HepG2 (cell line): ENCODE results near the gene MYOM1. TPM values are rescaled to one million over a fixed set of nuclear protein-coding genes. Genes with fewer than 3 reads are reported as not detected.

ENCODE experiments used
- ATAC-seq: fragments of 200-7000 bp; cut with Tn5 transposase; 3 replicates; pipeline ENCODE4 v1.9.1; 2020; ENCODE audit warnings: mild to moderate bottlenecking, moderate library complexity
- BruUV-seq: library from RNA; stranded (reverse); fragments of 400-500 nt; replicated peaks from 2 replicates; lab custom pipeline; 2021; lab: Mats Ljungman, UMichigan
- CTCF ChIA-PET: fragments of 300-600 bp; formaldehyde crosslinking; extraction: SDS; loops from one replicate; lab custom pipeline; 2021; ENCODE audit warnings: low total read pairs, inconsistent platforms, low intra/inter-chr PET ratio; lab: Yijun Ruan, JAX
- POLR2A ChIA-PET: fragments of 350-600 bp; sonication (Branson Sonifier 250); formaldehyde crosslinking; loops from one replicate; lab custom pipeline; 2020; ENCODE audit warnings: antibody characterized with exemption, inconsistent platforms; lab: Yijun Ruan, JAX
- DNase-seq: peaks from one replicate; pipeline ENCODE4 v3.0.0-alpha.2; 2015; ENCODE audit warnings: low spot score
- FAIRE-seq: peaks from 3 replicates; lab custom pipeline; 2011; peaks lifted over from hg19 to GRCh38; lab: Jason Lieb, UNC
- H2AFZ ChIP-seq: one replicate; pipeline ENCODE4 v1.6.1; 2011; ENCODE audit warnings: low read length, inconsistent platforms
- H3K27ac ChIP-seq: fragments of 300-600 bp; 3 replicates; pipeline ENCODE4 v1.8.0; 2011; ENCODE audit warnings: mixed run types, mild to moderate bottlenecking, mixed read lengths, low read length, inconsistent platforms; ENCODE audit not compliant: insufficient read depth; ENCODE audit errors: extremely low read length
- H3K27me3 ChIP-seq, 2 experiments: fragments of 200-600 bp in 1 of 2; 2 replicates in 1 of 2; 3 replicates in 1 of 2; pipeline versions ENCODE4 v1.6.0 to v1.8.0; 2011; ENCODE audit warnings: low read length in 2 of 2, mild to moderate bottlenecking in 2 of 2, moderate library complexity in 2 of 2, inconsistent platforms in 1 of 2; ENCODE audit not compliant: insufficient read depth in 2 of 2, control insufficient read depth in 1 of 2
- H3K36me3 ChIP-seq, 2 experiments: fragments of 200-600 bp in 1 of 2; replicated peaks in 1 of 2; 2 replicates in 1 of 2; 3 replicates in 1 of 2; pipeline versions ENCODE4 v1.5.1 to v1.8.0; 2011; ENCODE audit warnings: low read length in 2 of 2, inconsistent platforms in 1 of 2; ENCODE audit not compliant: insufficient read depth in 2 of 2, control insufficient read depth in 1 of 2
- H3K4me1 ChIP-seq: 2 replicates; pipeline ENCODE4 v1.5.1; 2012; ENCODE audit warnings: low read length, inconsistent platforms; ENCODE audit not compliant: insufficient read depth
- H3K4me2 ChIP-seq: 2 replicates; pipeline ENCODE4 v1.6.0; 2011; ENCODE audit warnings: low read depth, low read length, inconsistent platforms
- H3K4me3 ChIP-seq, 3 experiments: fragments of 200-600 bp in 1 of 3; sonication (generic), shearing (Covaris generic) in 1 of 3; replicated peaks in 1 of 3; 2 replicates each; pipeline ENCODE4 v1.5.1; 2011 to 2016; ENCODE audit warnings: low read length in 3 of 3, inconsistent platforms in 2 of 3, low read depth in 2 of 3, mild to moderate bottlenecking in 2 of 3, control low read depth in 1 of 3, mixed read lengths in 1 of 3; ENCODE audit not compliant: insufficient read depth in 1 of 3
- H3K79me2 ChIP-seq: one replicate; pipeline ENCODE4 v1.6.1; 2011; ENCODE audit warnings: low read length, inconsistent platforms; ENCODE audit not compliant: insufficient read depth
- H3K9ac ChIP-seq: 2 replicates; pipeline ENCODE4 v1.6.0; 2011; ENCODE audit warnings: mild to moderate bottlenecking, low read depth, low read length, inconsistent platforms; ENCODE audit not compliant: insufficient read depth
- H3K9me3 ChIP-seq: 2 replicates; pipeline ENCODE4 v1.5.1; 2012; ENCODE audit warnings: mild to moderate bottlenecking, low read length
- H4K20me1 ChIP-seq: 2 replicates; pipeline ENCODE4 v1.6.0; 2011; ENCODE audit warnings: inconsistent platforms, mild to moderate bottlenecking, low read length, moderate library complexity; ENCODE audit not compliant: insufficient read depth
- CTCF ChIP-seq: sonication (generic); formaldehyde crosslinking; IDR thresholded peaks from 2 replicates; pipeline ENCODE4 v1.5.0; 2020; ENCODE audit warnings: mild to moderate bottlenecking, missing genetic modification reagents, moderate library complexity
- STAG1 ChIP-seq: sonication (generic); formaldehyde crosslinking; IDR thresholded peaks from 2 replicates; pipeline ENCODE4 v1.4.0; 2020; ENCODE audit warnings: missing genetic modification reagents
- ZNF326 ChIP-seq: sonication (generic); formaldehyde crosslinking; IDR thresholded peaks from 2 replicates; pipeline ENCODE4 v1.4.0; 2020; ENCODE audit warnings: missing genetic modification reagents, borderline replicate concordance
- ZNF580 ChIP-seq: IDR thresholded peaks from 2 replicates; pipeline ENCODE4 v1.6.1; 2016; ENCODE audit warnings: low read depth, borderline replicate concordance
- ZUFSP ChIP-seq: sonication (generic); formaldehyde crosslinking; IDR thresholded peaks from 2 replicates; pipeline ENCODE4 v1.9.0; 2021; ENCODE audit warnings: missing genetic modification reagents, mild to moderate bottlenecking, borderline replicate concordance
- WGBS: methylation state at CpG from one replicate; pipeline ENCODE4 v1.1.6; 2017; ENCODE audit warnings: low lambda C conversion rate; 5-methylcytosine and 5-hydroxymethylcytosine counted together
- in situ Hi-C: cut with HindIII; loops from 2 replicates; pipeline ENCODE4 v1.10.0; 2017; ENCODE audit warnings: low pct_unique_long_range_greater_than_20kb; ENCODE audit not compliant: extremely low pct_ligation_motif_present
- intact Hi-C: fragments of 100-400 bp; cut with micrococcal nuclease; formaldehyde crosslinking; loops from one replicate; pipeline ENCODE4 v1.10.0; 2022; ENCODE audit not compliant: unreplicated experiment
- polyA plus RNA-seq, 8 experiments: library from polyadenylated mRNA; depleted of rRNA in 3 of 8; stranded (reverse) in 7 of 8; unstranded in 1 of 8; fragments of >200 nt; fragmentation: Illumina TruSeq in 4 of 8; extraction: Trizol in 4 of 8; gene quantifications; 2 replicates each; pipeline versions ENCODE4 v1.2.1 to v1.2.3, GENCODE V29; 2011 to 2016; ENCODE audit warnings: low read depth in 4 of 8, missing spikeins in 1 of 8, mixed read lengths in 1 of 8; ENCODE audit not compliant: insufficient read depth in 1 of 8
- total RNA-seq, 5 experiments: library from RNA; depleted of rRNA; stranded (reverse); fragments of >200 nt; fragmentation: Illumina TruSeq; extraction: Trizol; gene quantifications; 2 replicates each; pipeline ENCODE4 v1.2.3, GENCODE V29; 2016; ENCODE audit warnings: low read depth in 1 of 5

Gene MYOM1
- total and polyA plus RNA-seq, 2 of the 13 experiments (the other 11 are each of a cell fraction or from before 2014, with no cell fraction given), result 0.46 to 0.98 TPM

GRCh38 chr18:3238742-3239141, 19.0 kb upstream of the MYOM1 start:
- ChIA-PET CTCF (interaction anchor here (0.7 to 1.2 kb wide), 2 partner anchors 8 to 51 kb away, joined by 3 to 5 read pairs; no protein-coding TSS in a partner anchor), POLR2A (interaction anchor here (0.9 to 2.1 kb wide), 5 partner anchors 8 to 55 kb away, joined by 3 to 6 read pairs (median 4); no protein-coding TSS in a partner anchor)
- DNase-seq, result no peak
- no peak overlapping the region for H3K4me2 ChIP-seq
- H3K36me3 ChIP-seq, result no peaks in the 10 kb centered on the region
- H3K4me1 ChIP-seq, result peaks cover 39% of the 10 kb centered on the region
- no peaks in the 10 kb centered on the region for H4K20me1 ChIP-seq
- intact Hi-C loops, result no loop called here
- no peak overlapping the region for H2AFZ ChIP-seq
- no peak for FAIRE-seq
- no peaks in the 10 kb centered on the region for H3K27me3 ChIP-seq
- in situ Hi-C loops, result no loop called here
- no peaks in the 10 kb centered on the region for H3K79me2 ChIP-seq
- H3K4me3 ChIP-seq, result no peak overlapping the region
- no peak overlapping the region for H3K9ac ChIP-seq
- ATAC-seq, result no peak
- TF ChIP-seq ZNF580 (CRISPR knock-in tag) (no peak), CTCF (CRISPR knock-in tag) (peak; percentile 12; the same call in 1 of the 2 replicates), ZUFSP (CRISPR knock-in tag) (no peak), ZNF326 (CRISPR knock-in tag) (no peak), STAG1 (CRISPR knock-in tag) (peak; percentile 35; the same call in 1 of the 2 replicates)
- 74% methylated on average over 2 of the region's 2 CpGs for WGBS
- peaks cover 13% of the 10 kb centered on the region for H3K9me3 ChIP-seq
- no TSS peak for BruUV-seq
- H3K27ac ChIP-seq, result no peak overlapping the region
